Mucosa of descending colon (tissue), 3 donors: ENCODE measurements around the gene HAGHL. TPM values are rescaled to one million over a fixed set of nuclear protein-coding genes. Genes with fewer than 3 reads are reported as not detected.

Source experiments
- ATAC-seq: fragments of 200-7000 bp; cut with Tn5 transposase; one replicate; pipeline ENCODE4 v1.9.1; 2020; ENCODE audit warnings: mild to moderate bottlenecking, moderate library complexity
- DNase-seq, 3 donors: peaks; one replicate each; pipeline ENCODE4 v3.0.0-alpha.2; 2020
- H3K36me3 ChIP-seq: fragments of 200-600 bp; one replicate; pipeline ENCODE4 v1.8.0; 2021; ENCODE audit warnings: low read depth, mild to moderate bottlenecking
- H3K4me1 ChIP-seq: fragments of 200-600 bp; one replicate; pipeline ENCODE4 v1.8.0; 2021; ENCODE audit warnings: low read depth, mild to moderate bottlenecking
- H3K4me3 ChIP-seq: fragments of 200-600 bp; one replicate; pipeline ENCODE4 v1.8.0; 2021; ENCODE audit warnings: mild to moderate bottlenecking
- H3K9me3 ChIP-seq: fragments of 200-600 bp; one replicate; pipeline ENCODE4 v1.8.0; 2021; ENCODE audit warnings: mild to moderate bottlenecking
- CTCF ChIP-seq: fragments of 200-600 bp; IDR thresholded peaks from one replicate; pipeline ENCODE4 v1.8.0; 2022; ENCODE audit warnings: antibody characterized with exemption, mild to moderate bottlenecking
- intact Hi-C, 2 donors: fragments of 100-400 bp; cut with DNase I in 1 of 2; cut with micrococcal nuclease in 1 of 2; formaldehyde crosslinking; loops; one replicate each; pipeline versions ENCODE4 v1.11.0 to v1.11.1; 2022; cut with DNase I, micrococcal nuclease
- total RNA-seq, 3 donors: library from RNA; stranded (reverse); fragmentation: NEBNext Ultra II Directional in 2 of 3; extraction: Animal tissue kit (Norgen Biotek cat#: 25700) in 2 of 3; gene quantifications; one replicate each; pipeline versions ENCODE4 v1.2.1 to v1.2.4, GENCODE V29; 2021 to 2023
- donor health status: DM: no; HTN: no; CAD: no; lungs with moderate emphysema.
- donor health status: DM: no; HTN: no; CAD: no.
- donor health status: DM: no; HTN: yes; CAD: no.

Gene HAGHL
- total RNA-seq, 3 donors from 2014 or later: 1.9 to 6.6 (median 3.5) TPM

GRCh38 chr16:761625-762513 is 35.0 kb downstream of the HAGHL start:
- peak in 1 of 3 donors; percentile 44 for DNase-seq
- intact Hi-C loops: no loop called here
- Histone ChIP-seq H3K36me3 (no peaks in the 10 kb centered on the region), H3K4me1 (no peaks in the 10 kb centered on the region), H3K9me3 (no peaks in the 10 kb centered on the region), H3K4me3 (no peak overlapping the region)
- no peak for TF ChIP-seq CTCF
- no peak for ATAC-seq

GRCh38 chr16:762595-763268 is 35.8 kb downstream of the HAGHL start:
- no peak overlapping the region for H3K4me3 ChIP-seq
- H3K9me3 ChIP-seq: no peaks in the 10 kb centered on the region
- DNase-seq (no peak), ATAC-seq (no peak)
- no peak for TF ChIP-seq CTCF
- H3K36me3 ChIP-seq: no peaks in the 10 kb centered on the region
- H3K4me1 ChIP-seq: no peaks in the 10 kb centered on the region
- intact Hi-C loops: no loop called here

- intact Hi-C loops: no loop called here
- Histone ChIP-seq H3K4me1 (no peaks in the 10 kb centered on the region), H3K9me3 (no peaks in the 10 kb centered on the region), H3K4me3 (no peak overlapping the region), H3K36me3 (no peaks in the 10 kb centered on the region)
- no peak for DNase-seq
- no peak for ATAC-seq
- no peak for TF ChIP-seq CTCF
These were observed 36.7 kb downstream of the HAGHL start for GRCh38 chr16:763369-764183.

GRCh38 chr16:764184-764750 is 37.4 kb downstream of the HAGHL start:
- no peaks in the 10 kb centered on the region for H3K9me3 ChIP-seq
- no peak for TF ChIP-seq CTCF
- ATAC-seq (no peak), DNase-seq (no peak)
- H3K4me3 ChIP-seq: no peak overlapping the region
- H3K36me3 ChIP-seq: no peaks in the 10 kb centered on the region
- H3K4me1 ChIP-seq: no peaks in the 10 kb centered on the region
- intact Hi-C loops: no loop called here

GRCh38 chr16:764848-765487 is 38.1 kb downstream of the HAGHL start:
- no peak for TF ChIP-seq CTCF
- no peak for ATAC-seq
- Histone ChIP-seq H3K36me3 (no peaks in the 10 kb centered on the region), H3K4me1 (no peaks in the 10 kb centered on the region), H3K4me3 (no peak overlapping the region), H3K9me3 (no peaks in the 10 kb centered on the region)
- intact Hi-C loops: no loop called here
- no peak for DNase-seq
